ENCODE measurements around the gene C14orf119.

C14orf119 gene

DNA sequence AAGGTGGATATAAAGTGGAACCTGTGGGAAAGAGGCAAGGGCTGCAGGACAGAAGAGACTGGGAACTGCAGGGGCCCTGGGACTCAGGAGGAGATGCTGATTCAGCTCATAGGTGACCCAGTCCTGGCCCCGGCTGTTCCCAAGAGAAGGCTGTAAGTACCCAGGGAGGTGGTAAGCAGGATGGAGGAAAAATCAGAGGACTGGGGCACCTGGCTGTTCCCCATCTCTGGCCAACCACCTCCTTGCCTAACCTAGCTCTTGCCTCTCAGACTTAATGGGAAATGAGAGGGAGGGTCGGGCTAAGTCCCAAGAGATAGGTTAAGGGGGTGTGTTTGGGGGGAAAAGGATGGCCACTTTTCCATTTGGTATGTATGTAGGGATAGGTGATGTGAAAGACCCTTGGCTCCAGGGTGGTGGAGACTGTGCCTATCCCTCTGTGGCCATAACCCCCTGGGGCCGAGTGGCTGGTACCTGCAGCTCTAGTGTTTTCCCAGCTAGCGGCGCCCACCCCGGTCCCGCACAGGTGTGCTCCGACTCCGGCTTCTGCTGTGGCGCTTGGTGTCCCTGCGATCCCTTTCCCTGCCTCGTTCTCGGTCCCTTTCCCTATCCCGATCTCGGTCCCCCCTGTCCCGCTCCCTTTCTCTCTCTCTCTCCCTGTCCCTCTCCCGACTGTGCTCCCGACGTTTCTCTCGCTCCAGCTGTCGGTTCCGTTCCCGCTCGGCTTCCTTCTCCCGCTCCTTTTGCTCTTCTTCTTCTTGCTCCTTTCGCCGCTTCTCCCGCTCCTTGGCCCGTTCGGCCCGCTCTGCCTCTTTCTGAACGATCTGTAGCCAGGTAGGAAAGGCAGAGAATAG, 36.4 kb upstream of the C14orf119 start:
- H3K4me3 ChIP-seq (ENCODE audit: low read length) = no peak overlapping the region
- no peak for DNase-seq (ENCODE audit: low read depth, low spot score)

DNA sequence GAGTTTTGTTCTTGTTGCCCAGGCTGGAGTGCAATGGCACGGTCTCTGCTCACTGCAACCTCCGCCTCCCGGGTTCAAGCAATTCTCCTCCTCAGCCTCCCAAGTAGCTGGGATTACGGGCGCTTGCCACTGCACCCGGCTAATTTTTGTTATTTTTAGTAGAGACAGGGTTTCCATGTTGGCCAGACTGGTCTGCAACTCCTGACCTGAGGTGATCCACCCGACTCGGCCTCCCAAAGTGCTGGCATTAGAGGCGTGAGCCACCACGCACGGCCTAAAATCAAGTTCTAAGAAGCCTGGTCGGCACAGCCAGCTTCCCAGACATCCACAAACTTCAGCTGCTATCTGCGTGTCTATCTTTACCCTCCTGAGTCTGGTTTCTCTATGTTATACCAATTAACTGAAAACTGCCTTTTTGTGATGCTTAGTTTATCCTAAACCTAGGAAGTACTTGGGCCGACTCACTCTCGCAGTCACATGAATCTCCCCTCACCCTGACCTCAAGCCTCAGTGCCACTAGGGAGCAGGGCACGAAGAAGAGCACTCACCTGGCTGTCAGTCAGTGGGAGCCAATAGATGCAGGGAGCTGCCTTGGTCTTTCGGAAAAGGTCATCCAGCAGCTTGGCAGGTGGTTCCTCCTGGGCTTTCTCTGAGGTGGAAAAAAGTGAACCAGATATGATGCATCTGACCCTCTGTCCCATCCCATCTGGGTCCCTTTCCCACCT, 34.6 kb upstream of the C14orf119 start:
- no peak for DNase-seq (ENCODE audit: low read depth, low spot score)
- no peak overlapping the region for H3K4me3 ChIP-seq (ENCODE audit: low read length)

DNA sequence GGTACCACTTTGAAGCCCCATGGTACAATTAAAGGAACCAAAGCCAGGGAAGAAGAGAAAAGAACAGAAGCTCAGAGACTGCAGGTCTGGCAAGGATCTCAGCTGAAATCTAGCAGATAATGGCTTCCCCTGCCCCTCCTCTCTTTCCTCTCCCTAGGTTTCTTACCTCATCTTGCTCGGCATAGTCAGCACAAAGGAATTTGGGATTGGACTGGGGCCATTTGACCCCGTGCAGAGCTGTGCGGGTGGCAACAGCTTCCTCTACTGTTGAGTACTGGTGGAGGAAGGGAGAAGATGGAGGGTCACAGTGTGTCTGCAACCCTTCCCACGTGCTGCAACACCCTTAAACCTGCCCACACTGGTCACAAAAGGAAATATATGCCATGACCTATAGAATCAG, 33.3 kb upstream of the C14orf119 start:
- no peak for DNase-seq (ENCODE audit: low read depth, low spot score)
- H3K4me3 ChIP-seq (ENCODE audit: low read length) = no peak overlapping the region

DNA sequence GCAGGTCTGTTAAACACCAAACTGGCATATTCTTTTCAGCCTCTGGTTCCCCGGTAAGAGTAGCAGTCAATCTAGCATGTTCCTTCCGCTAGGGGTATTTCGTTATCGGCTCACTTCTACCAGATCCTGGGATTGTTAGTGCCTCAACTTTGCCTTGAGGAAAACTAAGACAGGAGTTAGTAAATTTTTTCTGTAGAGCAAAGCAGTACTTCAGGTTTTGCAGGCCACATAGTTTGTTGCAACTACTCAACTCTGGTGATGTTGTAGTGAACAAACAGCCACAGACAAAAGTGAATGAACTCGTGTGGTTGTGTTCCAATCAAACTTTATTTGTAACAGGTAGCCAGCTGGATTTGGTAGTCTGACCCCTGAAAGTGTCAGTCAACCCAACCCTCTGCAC, 31.7 kb upstream of the C14orf119 start:
- no peak overlapping the region for H3K4me3 ChIP-seq (ENCODE audit: low read length)
- no peak for DNase-seq (ENCODE audit: low read depth, low spot score)

DNA sequence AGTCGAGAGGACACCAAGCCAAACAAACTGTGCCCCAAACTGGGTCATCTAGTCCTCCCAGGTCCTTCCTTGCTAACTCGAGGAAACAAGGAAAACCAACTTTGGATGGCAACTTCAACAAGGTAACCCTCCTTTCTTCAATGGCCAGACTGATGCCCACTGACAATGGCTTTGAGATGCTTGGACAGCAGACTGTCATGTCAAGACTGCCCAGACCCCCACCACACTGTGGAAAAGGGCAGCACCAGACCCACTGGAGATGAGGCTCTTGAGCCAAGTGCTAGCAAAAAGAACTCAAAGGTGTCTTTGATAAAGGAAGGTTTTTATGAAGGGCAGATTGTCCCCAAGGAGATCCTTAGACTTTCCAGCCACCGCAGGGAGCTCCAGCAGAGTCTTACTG, 28.9 kb upstream of the C14orf119 start:
- no peak overlapping the region for H3K4me3 ChIP-seq (ENCODE audit: low read length)
- DNase-seq (ENCODE audit: low read depth, low spot score) = no peak

DNA sequence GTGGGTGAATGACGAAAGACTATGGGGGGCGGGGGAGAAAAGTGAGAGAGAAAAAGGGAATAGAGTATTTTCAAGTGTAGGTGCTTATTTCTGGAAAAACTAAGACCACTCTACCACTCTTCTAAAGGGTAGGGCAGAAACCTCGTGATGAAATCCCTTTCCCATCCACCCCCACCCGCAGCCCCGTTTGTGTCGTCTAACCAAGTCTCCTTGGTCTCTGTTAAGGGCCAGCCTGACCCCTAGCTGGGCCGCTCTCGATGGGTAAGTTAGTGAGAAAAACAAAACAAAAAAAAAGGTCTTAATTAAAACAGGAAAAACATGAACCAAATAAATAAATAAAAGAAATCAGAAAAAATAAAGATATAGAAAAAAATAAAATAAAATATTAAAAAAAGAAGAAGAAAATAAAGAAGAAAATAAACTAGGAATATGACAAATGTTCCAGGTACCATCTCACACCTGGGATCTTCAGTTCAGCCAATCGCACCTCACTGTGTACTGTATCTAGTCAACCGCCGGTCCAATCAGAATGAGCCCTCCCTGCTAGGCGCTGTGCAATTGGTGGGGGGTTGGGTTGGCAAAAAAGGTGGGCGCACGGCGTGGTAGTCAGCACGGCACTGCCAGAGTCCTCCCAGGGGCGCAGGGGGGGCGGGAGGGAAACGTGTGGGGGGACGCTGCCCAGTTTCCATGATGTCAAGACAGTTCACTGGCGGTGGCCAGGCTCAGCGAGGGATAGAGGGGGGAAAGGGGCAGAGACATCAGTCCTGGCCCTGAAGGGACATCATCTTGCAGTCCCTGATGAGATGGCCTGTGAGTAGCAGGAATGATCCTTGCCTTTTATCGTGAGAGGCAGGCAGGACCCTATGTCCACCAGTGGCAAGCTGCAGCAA, 28.2 kb upstream of the C14orf119 start:
- no peak for DNase-seq (ENCODE audit: low read depth, low spot score)

DNA sequence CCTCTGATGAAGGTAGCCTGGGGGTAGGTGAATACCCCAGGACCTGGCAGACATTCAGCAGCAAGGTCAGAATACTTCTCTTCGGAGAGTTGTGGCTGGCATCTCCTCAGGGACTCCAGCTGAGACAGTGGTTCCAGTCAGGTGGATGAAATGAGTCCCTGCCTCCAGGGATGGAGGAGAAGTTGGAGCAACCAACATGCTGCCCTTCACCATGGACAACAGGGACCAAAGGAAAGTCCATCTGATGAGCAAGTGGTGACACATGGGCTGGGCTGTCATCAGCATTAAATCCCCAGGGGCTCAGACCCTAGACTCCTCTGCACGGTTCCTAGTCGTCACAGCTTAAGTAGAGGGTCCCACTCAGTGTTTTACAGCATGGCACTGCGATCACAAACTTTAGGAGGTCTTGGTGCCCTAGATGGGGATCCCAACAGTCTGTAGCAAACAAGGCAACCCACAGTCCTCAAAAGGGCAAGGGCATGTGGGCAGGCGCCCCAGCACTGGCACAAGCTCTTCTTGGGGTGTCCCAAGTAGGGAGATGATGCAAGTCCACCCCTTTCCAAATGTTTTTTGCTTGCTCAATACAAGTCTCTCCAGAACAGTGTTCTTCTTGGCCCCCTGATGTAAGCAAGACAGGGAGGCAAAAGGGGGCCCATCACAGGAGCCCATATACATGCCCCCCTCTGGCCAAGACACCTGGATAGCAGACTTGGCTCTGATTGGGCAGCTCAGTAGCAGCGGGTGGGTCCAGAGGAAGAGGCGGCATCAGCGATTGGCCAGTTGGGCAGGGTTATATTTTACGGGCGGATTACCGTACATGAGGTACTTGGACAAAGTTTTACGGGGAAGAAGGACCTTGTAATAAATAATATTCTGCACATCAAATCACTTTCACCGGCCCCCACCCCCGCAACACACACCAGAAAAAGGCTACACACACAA, 27.2 kb upstream of the C14orf119 start:
- H3K4me3 ChIP-seq (ENCODE audit: low read length) = no peak overlapping the region

More for the DNA sequence above, 28.2 kb upstream of the C14orf119 start:
- H3K4me3 ChIP-seq (ENCODE audit: low read length) = no peak overlapping the region

DNA sequence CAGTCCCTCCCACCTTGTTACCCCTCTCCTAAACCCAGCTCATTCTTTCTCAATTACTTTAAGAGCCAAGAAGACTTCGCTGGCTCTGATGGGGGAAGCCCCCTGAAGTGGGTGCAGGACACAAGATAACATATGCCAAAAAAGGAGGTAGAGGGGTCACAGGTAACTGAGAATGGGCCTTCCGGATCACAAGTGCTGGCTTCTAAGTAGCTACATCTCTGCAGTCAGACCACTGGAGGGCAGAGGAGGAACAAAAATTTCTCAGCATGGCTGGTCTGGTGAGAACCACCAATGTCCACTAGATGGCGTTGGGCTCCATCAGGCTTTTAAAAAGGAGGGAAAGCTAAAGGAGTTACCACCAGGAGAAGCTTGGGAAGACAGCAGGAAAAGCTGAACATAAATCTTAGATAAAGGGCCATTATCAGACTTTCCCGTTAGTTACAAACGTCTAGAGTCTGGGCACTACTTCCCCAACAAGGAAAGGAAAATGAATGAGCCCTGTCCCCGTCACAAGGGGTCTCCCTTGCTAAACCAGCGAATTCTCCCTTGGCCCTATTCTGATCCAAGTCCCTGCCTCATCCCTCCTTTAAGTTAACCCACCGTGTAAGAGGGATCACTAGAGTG, 26.4 kb upstream of the C14orf119 start:
- peak; percentile 87 for DNase-seq (ENCODE audit: low read depth, low spot score)
- H3K4me3 ChIP-seq (ENCODE audit: low read length) = no peak overlapping the region

More for the DNA sequence above, 27.2 kb upstream of the C14orf119 start:
- no peak for DNase-seq (ENCODE audit: low read depth, low spot score)

DNA sequence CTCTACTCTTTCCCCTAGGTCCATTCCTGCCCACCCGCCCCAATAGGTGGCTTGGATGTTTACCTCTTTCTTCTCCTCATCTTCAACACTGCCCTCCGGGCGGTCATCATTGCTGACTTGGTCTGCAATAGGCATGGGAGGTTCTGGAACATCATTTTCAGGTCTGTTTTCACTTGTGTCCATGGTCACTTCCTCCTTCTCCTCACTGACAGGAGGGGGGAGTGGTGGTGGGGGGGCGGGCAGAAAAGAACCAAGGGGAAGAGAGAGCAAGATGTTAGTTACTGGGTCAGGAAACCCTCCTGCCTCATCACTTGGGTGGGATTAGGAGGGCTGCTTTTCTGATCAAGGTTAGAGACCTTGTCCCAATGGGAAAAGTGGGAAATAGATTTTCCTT, 25.9 kb upstream of the C14orf119 start:
- H3K4me3 ChIP-seq (ENCODE audit: low read length) = no peak overlapping the region
- DNase-seq (ENCODE audit: low read depth, low spot score) = no peak

DNA sequence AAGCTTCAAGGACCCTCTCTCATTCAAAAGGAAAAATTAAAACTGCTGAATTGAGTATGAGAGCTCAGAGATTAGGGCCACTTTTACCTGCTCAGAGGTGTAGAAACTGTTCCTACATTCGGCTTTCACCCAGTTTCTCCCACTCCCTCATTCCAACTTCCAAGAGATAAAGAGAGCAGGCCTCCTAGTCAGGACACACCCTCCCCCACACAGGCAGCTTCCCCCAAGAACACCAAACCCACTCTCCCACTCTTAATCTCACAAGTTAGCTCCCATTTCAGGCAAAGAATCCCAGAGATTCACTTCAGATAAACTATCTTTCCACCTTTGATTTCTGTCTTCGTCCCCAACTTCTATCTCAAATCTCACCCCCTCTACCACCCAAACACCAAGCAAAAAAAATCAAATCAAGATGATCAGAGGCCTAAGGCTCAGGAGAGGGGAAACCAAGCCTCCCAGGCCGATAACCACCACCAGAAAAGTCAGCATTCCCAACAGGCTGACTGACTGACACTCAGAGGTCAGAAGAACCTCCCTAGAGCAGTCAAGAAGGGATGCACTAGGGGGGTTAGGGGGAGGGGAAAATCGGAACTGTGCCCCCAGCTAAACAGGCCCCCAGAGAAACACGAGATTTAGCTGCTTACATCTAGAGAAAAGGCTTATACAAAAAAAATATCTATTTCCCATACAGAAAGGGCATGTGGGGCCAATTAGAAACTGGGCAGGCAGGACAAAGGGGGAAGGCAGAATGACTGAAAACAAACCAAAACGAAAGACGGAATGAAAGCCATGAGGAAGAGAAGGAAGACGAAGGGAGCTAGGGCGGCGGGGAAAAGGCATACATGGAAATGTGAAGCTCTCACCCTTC, 24.8 kb upstream of the C14orf119 start:
- peak overlapping the region; percentile 96 for H3K4me3 ChIP-seq (ENCODE audit: low read length)
- no peak for DNase-seq (ENCODE audit: low read depth, low spot score)

DNA sequence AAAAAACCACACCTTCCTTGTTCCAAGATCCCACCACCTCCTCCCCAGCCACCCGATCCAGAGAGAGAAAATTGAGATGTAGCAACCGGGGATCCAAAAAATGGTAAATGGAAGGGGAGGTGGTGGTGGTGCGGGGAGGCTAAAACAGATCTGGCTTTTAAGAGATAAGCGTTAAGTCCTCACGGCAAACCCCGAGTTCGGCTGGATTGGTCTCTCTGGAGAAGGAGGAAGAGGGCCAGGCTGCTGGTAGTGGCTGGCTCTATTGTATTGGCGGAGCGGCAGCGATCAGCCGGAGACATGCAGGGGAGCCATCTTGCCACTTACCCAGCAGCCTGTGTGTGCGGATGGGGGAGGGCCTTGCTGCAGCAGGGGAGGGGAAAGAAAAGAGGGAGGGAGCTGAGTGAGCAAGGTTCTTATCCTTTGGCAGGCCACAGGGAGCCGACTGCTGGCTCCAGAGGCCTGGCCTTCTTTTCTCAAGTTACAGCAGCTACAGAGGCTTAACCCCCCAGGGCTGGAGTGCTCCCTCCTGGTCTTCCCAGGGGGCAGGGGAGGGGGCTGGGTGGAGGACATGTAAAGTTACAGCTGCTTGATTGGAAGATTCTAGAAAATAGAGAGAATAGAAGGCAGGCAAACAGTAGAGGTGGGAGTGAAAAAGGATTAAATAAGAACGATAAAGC, 23.9 kb upstream of the C14orf119 start:
- peak overlapping the region; percentile 96 for H3K4me3 ChIP-seq (ENCODE audit: low read length)
- peak; percentile 91 for DNase-seq (ENCODE audit: low read depth, low spot score)

DNA sequence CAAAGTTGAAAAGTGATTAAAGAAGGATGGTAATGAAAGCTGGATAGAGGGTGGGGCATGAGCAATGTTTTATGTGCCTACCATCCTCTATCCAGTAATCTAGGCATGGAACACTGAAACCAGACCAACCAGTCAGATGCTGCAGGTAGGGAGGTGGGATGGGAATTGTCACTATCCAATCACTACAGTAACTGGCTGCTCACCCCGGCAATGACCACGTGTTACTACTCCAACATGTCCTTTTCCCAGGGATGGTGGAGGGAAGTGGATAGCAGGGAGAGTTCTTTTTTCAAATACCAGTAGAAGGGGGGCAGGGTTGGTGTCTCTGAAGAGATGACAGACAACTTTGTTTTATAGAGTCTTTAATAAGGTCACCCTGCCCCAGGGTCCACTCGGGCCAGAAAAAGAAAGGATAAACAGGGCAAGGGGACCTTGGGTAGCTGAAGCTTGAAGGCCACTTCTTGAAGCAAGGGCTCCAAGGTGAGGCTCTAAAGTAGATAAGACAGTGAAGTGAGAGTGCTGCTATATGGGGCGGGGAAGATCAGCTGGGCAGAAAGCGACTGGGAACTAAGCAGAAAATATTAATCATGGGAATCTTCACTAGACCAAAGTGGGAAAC, 23.3 kb upstream of the C14orf119 start:
- peak overlapping the region; percentile 96 for H3K4me3 ChIP-seq (ENCODE audit: low read length)
- no peak for DNase-seq (ENCODE audit: low read depth, low spot score)

DNA sequence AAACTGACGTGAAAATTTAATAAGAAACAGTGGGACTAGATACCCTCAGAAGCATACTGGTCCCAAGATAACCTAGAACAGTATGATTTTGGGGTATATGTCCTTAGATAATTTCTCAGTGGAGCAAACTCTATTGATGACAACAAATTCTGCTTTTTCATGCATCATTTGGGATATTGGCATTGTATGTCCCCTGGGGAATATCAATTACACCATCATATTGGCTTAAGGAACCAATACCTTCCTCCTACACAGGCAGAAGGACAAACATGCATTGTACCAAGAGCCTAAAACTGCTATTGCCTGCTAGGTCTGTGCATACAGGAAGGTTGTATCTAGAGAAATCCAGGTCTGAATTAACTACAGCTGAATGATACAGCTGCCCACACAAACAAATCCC, 20.4 kb upstream of the C14orf119 start:
- no peak for DNase-seq (ENCODE audit: low read depth, low spot score)

DNA sequence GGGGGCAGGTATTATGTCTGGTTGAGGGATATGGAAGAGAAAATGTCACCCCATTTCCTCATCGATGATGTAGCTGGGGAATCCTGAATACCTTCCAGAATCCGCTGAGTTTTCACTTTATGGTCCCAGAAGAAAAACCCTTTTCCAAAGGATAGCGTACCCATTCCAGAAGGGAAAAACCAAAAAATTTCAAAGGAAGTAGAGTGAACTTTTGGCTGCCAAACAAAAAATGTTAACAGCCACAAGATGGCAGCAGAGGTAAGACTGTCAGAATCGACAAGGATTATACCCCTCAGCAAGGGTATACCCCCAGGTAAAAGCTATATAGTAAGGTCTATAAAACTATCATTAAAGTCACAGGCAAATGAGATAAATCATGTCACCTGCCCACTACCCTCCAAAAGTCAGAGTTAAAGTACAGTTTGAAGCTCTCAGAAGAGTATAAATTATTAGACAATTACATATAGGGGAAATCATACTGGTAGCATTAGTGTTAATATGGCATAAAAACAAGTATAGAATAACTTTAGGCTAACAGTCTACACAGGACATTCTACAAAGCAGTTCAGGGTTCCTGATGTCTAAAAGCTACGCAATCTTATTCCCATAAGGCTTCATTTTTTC, 18.4 kb upstream of the C14orf119 start:
- DNase-seq (ENCODE audit: low read depth, low spot score) = no peak

More for the DNA sequence above, 20.4 kb upstream of the C14orf119 start:
- no peak overlapping the region for H3K4me3 ChIP-seq (ENCODE audit: low read length)

DNA sequence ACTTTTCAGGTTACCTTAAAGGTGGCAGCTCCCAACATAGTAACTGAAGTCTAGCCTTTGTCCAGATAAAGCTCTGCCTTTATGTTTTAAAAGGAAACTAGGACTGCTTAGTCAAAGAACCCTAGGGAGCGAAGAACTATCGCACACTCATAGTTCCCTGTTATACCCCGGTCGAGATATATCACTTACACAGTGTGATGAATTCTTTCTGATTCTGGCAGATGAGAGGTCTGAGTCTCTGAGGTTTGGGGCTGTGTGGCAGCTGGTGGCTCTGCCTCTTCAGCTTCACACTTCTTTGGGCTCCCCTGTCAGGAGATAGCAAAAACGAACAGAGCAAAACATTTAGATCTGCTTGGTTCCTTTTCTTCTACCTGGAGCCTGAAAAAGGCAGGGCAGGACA, 17.3 kb upstream of the C14orf119 start:
- no peak overlapping the region for H3K4me3 ChIP-seq (ENCODE audit: low read length)
- no peak for DNase-seq (ENCODE audit: low read depth, low spot score)

More for the DNA sequence above, 18.4 kb upstream of the C14orf119 start:
- H3K4me3 ChIP-seq (ENCODE audit: low read length) = no peak overlapping the region

DNA sequence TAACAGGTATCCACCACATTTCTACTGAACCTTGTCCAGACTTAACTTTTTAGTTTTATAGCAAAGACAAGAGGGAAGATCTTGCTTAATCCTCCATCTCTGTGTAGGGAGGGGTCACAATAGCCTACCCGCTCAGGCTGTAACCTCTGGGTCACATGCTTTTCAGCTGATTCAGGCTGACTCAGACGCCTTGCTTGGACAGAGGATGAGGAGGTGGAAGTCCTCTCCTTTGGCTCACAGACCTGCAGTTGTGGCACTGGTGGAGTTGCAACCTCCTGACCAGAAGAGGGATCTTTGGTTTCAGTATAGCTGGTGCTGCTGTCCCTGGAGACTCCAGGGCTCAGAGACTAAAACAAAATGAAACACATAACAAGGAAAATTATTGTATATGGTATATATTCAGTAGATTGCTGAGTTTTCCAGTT, 16.6 kb upstream of the C14orf119 start:
- DNase-seq (ENCODE audit: low read depth, low spot score) = no peak
- no peak overlapping the region for H3K4me3 ChIP-seq (ENCODE audit: low read length)
